K562 (cell line): ENCODE results near the gene GATA5. TPM values are rescaled to one million over a fixed set of nuclear protein-coding genes. Genes with fewer than 3 reads are reported as not detected.

Experiments
- ARID3A ChIP-seq: IDR thresholded peaks from 2 replicates; pipeline ENCODE4 v1.6.1; 2012; ENCODE audit warnings: low read depth, low read length, improper control_type of control experiment, borderline replicate concordance
- CBX3 ChIP-seq, 2 experiments: IDR thresholded peaks; 1 replicate in 1 of 2; 2 replicates in 1 of 2; pipeline ENCODE4 v1.6.1; 2012; ENCODE audit warnings: inconsistent platforms in 2 of 2, low read length in 2 of 2, borderline replicate concordance in 1 of 2, control low read depth in 1 of 2
- CREB1 ChIP-seq, 2 experiments: sonication (generic) in 1 of 2; formaldehyde crosslinking in 1 of 2; IDR thresholded peaks; 2 replicates each; pipeline versions ENCODE4 v1.6.1 to v1.8.0; 2012 to 2022; ENCODE audit warnings: inconsistent platforms in 1 of 2, mild to moderate bottlenecking in 1 of 2, missing genetic modification reagents in 1 of 2, moderate library complexity in 1 of 2
- E2F5 ChIP-seq: sonication (generic); formaldehyde crosslinking; IDR thresholded peaks from 2 replicates; pipeline ENCODE4 v1.8.0; 2022; ENCODE audit warnings: mild to moderate bottlenecking, missing genetic modification reagents
- ERF ChIP-seq: fragments of 450-650 bp; formaldehyde crosslinking; IDR thresholded peaks from 2 replicates; pipeline ENCODE4 v1.4.0; 2020; ENCODE audit warnings: mild to moderate bottlenecking, mixed read lengths
- ETV6 ChIP-seq, 3 experiments: fragments of 150-350 bp in 1 of 3; sonication (generic) in 1 of 3; formaldehyde crosslinking in 1 of 3; IDR thresholded peaks; 2 replicates each; pipeline versions ENCODE4 v1.6.1 to v1.8.0; 2014 to 2022; ENCODE audit warnings: borderline replicate concordance in 2 of 3, low read depth in 2 of 3, antibody characterized with exemption in 1 of 3, low read length in 1 of 3, mild to moderate bottlenecking in 1 of 3, missing genetic modification reagents in 1 of 3
- FOXP1 ChIP-seq: sonication (generic); formaldehyde crosslinking; IDR thresholded peaks from 2 replicates; pipeline ENCODE4 v1.8.0; 2022; ENCODE audit warnings: mild to moderate bottlenecking, missing genetic modification reagents
- HMGN3 ChIP-seq: IDR thresholded peaks from 2 replicates; pipeline ENCODE4 v1.6.1; 2011; ENCODE audit warnings: borderline replicate concordance, low read depth, mild to moderate bottlenecking, mixed read lengths, low read length; ENCODE audit not compliant: insufficient read length; ENCODE audit errors: extremely low read depth
- PRPF4 ChIP-seq: fragments of 200-400 bp; formaldehyde crosslinking; IDR thresholded peaks from one replicate; pipeline ENCODE4 v1.6.1; 2017; ENCODE audit warnings: low read length, low read depth, mild to moderate bottlenecking; ENCODE audit not compliant: insufficient read depth, poor library complexity, severe bottlenecking
- RBFOX2 ChIP-seq: fragments of 200-400 bp; formaldehyde crosslinking; IDR thresholded peaks from 2 replicates; pipeline ENCODE4 v1.6.1; 2017; ENCODE audit warnings: low read depth, mild to moderate bottlenecking, low read length, moderate library complexity
- TAF9B ChIP-seq: fragments of 450-650 bp; IDR thresholded peaks from 2 replicates; pipeline ENCODE4 v1.6.1; 2018; ENCODE audit warnings: mild to moderate bottlenecking; ENCODE audit not compliant: partially characterized antibody
- TEAD1 ChIP-seq, 2 experiments: fragments of 450-650 bp in 1 of 2; sonication (generic) in 1 of 2; formaldehyde crosslinking; IDR thresholded peaks; 2 replicates each; pipeline versions ENCODE4 v1.4.0 to v1.8.0; 2020 to 2022; ENCODE audit warnings: mild to moderate bottlenecking in 2 of 2, missing genetic modification reagents in 1 of 2
- TFE3 ChIP-seq: fragments of 450-650 bp; formaldehyde crosslinking; IDR thresholded peaks from 2 replicates; pipeline ENCODE4 v1.4.0; 2020; ENCODE audit warnings: mild to moderate bottlenecking, mixed read lengths
- VEZF1 ChIP-seq: fragments of 200-800 bp; sonication (Bioruptor generic); IDR thresholded peaks from 2 replicates; pipeline ENCODE4 v1.6.1; 2017; ENCODE audit warnings: missing genetic modification characterization, missing compliant biosample characterization
- ZNF232 ChIP-seq: sonication (generic); formaldehyde crosslinking; IDR thresholded peaks from 2 replicates; pipeline ENCODE4 v1.8.0; 2022; ENCODE audit warnings: mild to moderate bottlenecking, missing genetic modification reagents
- ZNF316 ChIP-seq: fragments of 450-650 bp; IDR thresholded peaks from 2 replicates; pipeline ENCODE4 v1.6.1; 2016
- ZNF561 ChIP-seq: fragments of 450-650 bp; formaldehyde crosslinking; conservative IDR thresholded peaks from 2 replicates; pipeline ENCODE4 v1.4.0; 2020; ENCODE audit warnings: mild to moderate bottlenecking, moderate library complexity
- polyA plus RNA-seq, 8 experiments: library from polyadenylated mRNA; depleted of rRNA in 4 of 8; stranded (reverse) in 5 of 8; unstranded in 3 of 8; fragments of >200 nt; fragmentation: Nextera tagmentation in 2 of 8; fragmentation: Illumina TruSeq in 1 of 8; extraction: Ambion mirVana in 2 of 8; extraction: Trizol in 1 of 8; gene quantifications; 2 replicates each; pipeline versions ENCODE4 v1.2.1 to v1.2.3, GENCODE V29; 2011 to 2014; ENCODE audit warnings: inconsistent platforms in 1 of 8, missing spikeins in 1 of 8
- total RNA-seq, 7 experiments: library from RNA; depleted of rRNA in 6 of 7; stranded (reverse); fragments of >200 nt in 6 of 7; fragmentation: Illumina TruSeq in 2 of 7; extraction: Trizol in 2 of 7; gene quantifications; 2 replicates each; pipeline versions ENCODE4 v1.2.1 to v1.2.3, GENCODE V29; 2011 to 2021; ENCODE audit warnings: low replicate concordance in 1 of 7

GATA5 gene
- total and polyA plus RNA-seq, 9 of the 15 experiments (the other 6 are each of a cell fraction or from before 2014, with no cell fraction given) = 0.09 to 0.57 (median 0.20) TPM; not detected in 3

GRCh38 chr20:62476056-62476838 lies 452 bp upstream of the GATA5 start (continued):
- TF ChIP-seq HMGN3 = no peak
- TF ChIP-seq ZNF316 = no peak
- TF ChIP-seq CBX3 (IDR thresholded peaks at IDR 0.05; ENCODE audit: borderline replicate concordance in 1 of 2, low read length in 2 of 2) = peak in 1 of 2 experiments; percentile 19; a peak in 1 of 3 replicates
- TF ChIP-seq ETV6 (IDR thresholded peaks at IDR 0.05; ENCODE audit: borderline replicate concordance in 1 of 2, low read depth in 2 of 2, low read length in 1 of 2) = no peak
- TF ChIP-seq ETV6 (CRISPR knock-in tag; IDR thresholded peaks at IDR 0.05; ENCODE audit: borderline replicate concordance) = peak; percentile 96
- peak in 1 of 2 experiments; percentile 92; a peak in 2 of 4 replicates for TF ChIP-seq TEAD1 (CRISPR knock-in tag; IDR thresholded peaks at IDR 0.05)
- peak; percentile 74 for TF ChIP-seq RBFOX2
- peak; percentile 63 for TF ChIP-seq PRPF4
- no peak for TF ChIP-seq ZNF561 (CRISPR knock-in tag)
- TF ChIP-seq VEZF1 (CRISPR knock-in tag) = peak; percentile 34; the same call in 1 of the 2 replicates
- TF ChIP-seq TAF9B = no peak
- no peak for TF ChIP-seq CREB1 (IDR thresholded peaks at IDR 0.05)
- peak; percentile 77 for TF ChIP-seq CREB1 (CRISPR knock-in tag; IDR thresholded peaks at IDR 0.05)
- TF ChIP-seq E2F5 (CRISPR knock-in tag) = peak; percentile 92
- no peak for TF ChIP-seq ARID3A
- peak; percentile 96 for TF ChIP-seq FOXP1 (CRISPR knock-in tag)
- peak; percentile 55 for TF ChIP-seq TFE3 (CRISPR knock-in tag)
- TF ChIP-seq ERF = no peak
- peak; percentile 96 for TF ChIP-seq ZNF232 (CRISPR knock-in tag)
